22Rv1 (cell line): ENCODE data around the gene TAF1D.

Experiments used
- H3K27ac ChIP-seq: fragments of 450-650 bp; 2 replicates; pipeline ENCODE4 v1.5.1; 2017
- CTCF ChIP-seq: fragments of 450-650 bp; IDR thresholded peaks from 2 replicates; pipeline ENCODE4 v1.5.1; 2017; ENCODE audit warnings: mild to moderate bottlenecking
- ZFX ChIP-seq: fragments of 450-650 bp; IDR thresholded peaks from 2 replicates; pipeline ENCODE4 v1.6.1; 2017; ENCODE audit warnings: antibody characterized with exemption, borderline replicate concordance

Gene TAF1D

GRCh38 chr11:93686226-93686625 is 55.1 kb downstream of the TAF1D start:
- TF ChIP-seq ZFX: no peak
- no peak for TF ChIP-seq CTCF
- no peak overlapping the region for H3K27ac ChIP-seq
